Omental fat pad (tissue), 4 donors: Measurements from ENCODE around the gene ATP8A2. TPM values are rescaled to one million over a fixed set of nuclear protein-coding genes. Genes with fewer than 3 reads are reported as not detected.

Experiments used
- ATAC-seq: fragments of 150-250 bp; one replicate; pipeline ENCODE4 v1.9.1; 2016; ENCODE audit warnings: mild to moderate bottlenecking, moderate library complexity; ENCODE audit not compliant: low FRiP score
- DNase-seq: peaks from one replicate; pipeline ENCODE4 v3.0.0-alpha.2; 2019; ENCODE audit warnings: low spot score
- total RNA-seq, 4 donors: library from RNA; depleted of rRNA; stranded (reverse); fragments of >200 nt; gene quantifications; one replicate each; pipeline ENCODE4 v1.1.0, GENCODE V29; 2016
- TF ChIP-seq, protein P1 (sequence below), 3 donors: fragments of 450-650 bp; IDR thresholded peaks; one replicate each; pipeline ENCODE4 v1.5.1; 2016 to 2017; ENCODE audit warnings: antibody characterized with exemption in 3 of 3, mild to moderate bottlenecking in 3 of 3, moderate library complexity in 2 of 3

The ATP8A2 gene
- total RNA-seq, 4 donors from 2014 or later: 0.16 to 0.19 TPM; not detected in 2

DNA sequence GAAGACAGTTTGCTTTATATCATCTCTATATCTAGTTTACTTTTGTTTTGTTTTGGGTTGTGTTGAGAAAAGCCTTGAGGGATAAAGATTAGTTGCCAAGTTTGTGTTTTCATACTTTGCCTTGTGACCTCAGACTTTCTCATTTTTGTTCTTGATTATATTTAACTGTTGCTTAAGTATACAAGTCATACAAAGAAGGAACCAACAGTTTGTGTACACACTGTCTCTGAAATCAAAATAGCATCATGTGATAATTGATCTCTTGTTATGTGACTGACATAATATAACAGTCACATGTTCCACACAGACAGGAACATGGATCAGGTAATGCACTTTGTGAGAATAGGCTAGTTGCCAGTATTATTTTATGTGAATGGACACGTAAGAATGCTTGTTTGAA, 609.3 kb downstream of the ATP8A2 start:
- TF ChIP-seq, protein P1, sequence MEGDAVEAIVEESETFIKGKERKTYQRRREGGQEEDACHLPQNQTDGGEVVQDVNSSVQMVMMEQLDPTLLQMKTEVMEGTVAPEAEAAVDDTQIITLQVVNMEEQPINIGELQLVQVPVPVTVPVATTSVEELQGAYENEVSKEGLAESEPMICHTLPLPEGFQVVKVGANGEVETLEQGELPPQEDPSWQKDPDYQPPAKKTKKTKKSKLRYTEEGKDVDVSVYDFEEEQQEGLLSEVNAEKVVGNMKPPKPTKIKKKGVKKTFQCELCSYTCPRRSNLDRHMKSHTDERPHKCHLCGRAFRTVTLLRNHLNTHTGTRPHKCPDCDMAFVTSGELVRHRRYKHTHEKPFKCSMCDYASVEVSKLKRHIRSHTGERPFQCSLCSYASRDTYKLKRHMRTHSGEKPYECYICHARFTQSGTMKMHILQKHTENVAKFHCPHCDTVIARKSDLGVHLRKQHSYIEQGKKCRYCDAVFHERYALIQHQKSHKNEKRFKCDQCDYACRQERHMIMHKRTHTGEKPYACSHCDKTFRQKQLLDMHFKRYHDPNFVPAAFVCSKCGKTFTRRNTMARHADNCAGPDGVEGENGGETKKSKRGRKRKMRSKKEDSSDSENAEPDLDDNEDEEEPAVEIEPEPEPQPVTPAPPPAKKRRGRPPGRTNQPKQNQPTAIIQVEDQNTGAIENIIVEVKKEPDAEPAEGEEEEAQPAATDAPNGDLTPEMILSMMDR (IDR thresholded peaks at IDR 0.05): no peak
- no peak for DNase-seq

DNA sequence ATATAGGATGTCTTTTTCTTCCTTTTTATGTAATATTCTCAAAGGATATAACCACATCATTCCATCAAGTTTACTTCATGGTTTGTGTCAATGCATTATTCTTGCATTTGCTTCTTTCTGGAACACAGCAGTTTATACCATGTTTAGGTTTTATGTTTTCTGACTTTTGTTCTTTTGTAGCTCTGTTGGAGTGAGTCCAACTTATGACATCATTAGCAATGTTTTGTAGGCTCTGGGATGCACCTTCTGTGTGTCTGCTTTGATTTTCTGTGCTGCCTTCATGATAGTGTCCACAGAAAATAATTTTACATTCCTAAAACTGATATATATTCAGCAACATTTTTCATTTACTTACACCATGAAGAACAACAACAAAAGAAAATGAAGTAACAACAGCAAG, 611.1 kb downstream of the ATP8A2 start:
- ATAC-seq: no peak
- TF ChIP-seq, protein P1 (IDR thresholded peaks at IDR 0.05): no peak
- no peak for DNase-seq

More for the DNA sequence above, 609.3 kb downstream of the ATP8A2 start:
- no peak for ATAC-seq

DNA sequence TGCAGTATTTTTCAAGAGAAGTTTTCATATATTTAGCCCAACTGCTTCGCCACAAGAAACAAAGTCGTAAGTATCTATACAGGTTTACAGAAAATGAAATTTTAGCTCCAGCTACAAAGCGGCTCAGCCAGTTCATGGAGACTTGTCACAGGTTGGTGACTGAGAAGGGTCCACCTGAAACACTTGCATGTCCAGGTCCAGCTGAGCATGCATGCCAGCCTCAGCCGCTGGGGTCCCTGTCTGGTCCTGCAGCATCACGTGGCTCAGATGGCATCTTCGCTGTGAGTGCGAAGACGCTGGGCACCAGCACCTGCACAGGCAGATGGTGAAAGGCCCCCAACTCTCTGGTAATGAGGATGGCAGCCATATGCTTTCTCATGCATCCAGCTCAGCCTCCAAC, 616.2 kb downstream of the ATP8A2 start:
- DNase-seq (no peak), ATAC-seq (no peak)
- TF ChIP-seq, protein P1 (IDR thresholded peaks at IDR 0.05): no peak

GRCh38 chr13:25988661-25989060, 616.9 kb downstream of the ATP8A2 start:
- TF ChIP-seq, protein P1 (IDR thresholded peaks at IDR 0.05): no peak
- no peak for ATAC-seq
- DNase-seq: no peak

DNA sequence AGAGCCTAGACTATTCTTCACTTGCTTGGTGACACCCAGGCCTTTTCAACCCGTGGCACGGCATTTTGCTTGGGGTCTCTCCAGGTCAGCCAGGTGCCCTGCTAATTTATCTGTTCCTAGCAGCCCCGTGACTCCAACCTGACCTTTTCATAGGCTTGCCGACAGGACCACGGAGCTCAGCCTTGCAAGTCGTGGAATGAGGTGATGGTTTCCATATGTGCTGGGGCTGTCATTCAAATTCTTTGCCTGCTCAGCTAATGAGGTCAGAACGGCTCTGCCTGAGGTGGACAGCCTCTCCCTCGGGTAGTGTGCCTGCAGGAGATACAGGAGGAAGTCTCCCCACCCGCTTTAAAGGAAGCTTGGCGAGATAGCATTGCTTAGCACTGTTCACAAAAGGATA, 619.0 kb downstream of the ATP8A2 start:
- ATAC-seq: no peak
- TF ChIP-seq, protein P1 (IDR thresholded peaks at IDR 0.05): no peak

GRCh38 chr13:25992076-25992475, 620.3 kb downstream of the ATP8A2 start:
- TF ChIP-seq, protein P1 (IDR thresholded peaks at IDR 0.05): no peak
- DNase-seq (no peak), ATAC-seq (no peak)

More for the DNA sequence above, 619.0 kb downstream of the ATP8A2 start:
- no peak for DNase-seq

DNA sequence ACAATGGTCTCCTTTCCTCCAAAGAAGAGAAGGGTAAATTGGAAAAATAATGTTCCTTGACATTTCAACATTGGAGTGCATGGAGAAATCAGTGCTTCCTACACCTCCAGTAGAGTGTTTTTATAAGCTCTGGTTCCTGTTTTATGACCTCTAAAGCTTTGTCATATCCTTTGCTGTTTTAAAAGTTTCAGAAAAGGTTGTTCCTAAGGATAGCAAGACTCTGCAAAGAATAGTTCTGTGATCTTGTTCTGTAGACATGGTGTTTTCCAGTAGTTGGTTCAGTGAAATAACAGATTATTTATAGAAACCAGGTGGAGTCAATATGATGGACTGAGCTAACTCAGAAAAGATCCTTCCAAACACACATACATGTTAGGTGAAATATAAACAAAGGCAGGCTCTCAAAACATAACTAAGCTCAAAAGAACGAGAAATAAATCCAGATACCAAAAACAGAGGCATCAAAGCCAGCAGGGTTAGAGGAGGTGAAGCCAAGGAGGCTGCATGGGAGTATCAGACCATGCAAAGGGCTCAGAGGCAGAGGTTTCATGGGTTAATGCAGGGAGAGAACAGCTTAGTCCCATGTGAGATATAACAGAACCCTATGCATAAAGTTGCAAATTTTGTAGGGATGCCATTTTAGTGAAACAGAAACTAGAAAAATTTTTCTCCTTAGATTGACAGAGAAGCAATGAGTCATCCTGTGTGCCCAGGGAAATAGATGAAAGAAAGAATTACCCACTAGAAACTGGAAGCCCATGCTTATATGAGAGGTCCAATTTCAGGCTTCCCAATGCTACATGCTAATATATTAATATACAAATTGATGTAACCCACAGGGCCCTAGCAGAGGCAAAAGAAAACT, 635.7 kb downstream of the ATP8A2 start:
- DNase-seq: no peak
- no peak for ATAC-seq
- TF ChIP-seq, protein P1 (IDR thresholded peaks at IDR 0.05): no peak
